Measurements from ENCODE around the gene DMWD. TPM values are rescaled to one million over a fixed set of nuclear protein-coding genes. Genes with fewer than 3 reads are reported as not detected.
A peak's percentile ranks its signal among the peaks of the same experiment; 100 is the strongest.

The DMWD gene
- total and polyA plus RNA-seq, 2 of the 13 experiments (the other 11 are each of a cell fraction or from before 2014, with no cell fraction given): 10.3 to 14.9 TPM

GRCh38 chr19:45786533-45786894 is 6.1 kb downstream of the DMWD start:
- Histone ChIP-seq H3K4me3 (replicated peaks in 1 of 3; ENCODE audit: insufficient read depth in 1 of 3, low read depth in 2 of 3, low read length in 3 of 3) (no peak overlapping the region), H3K36me3 (replicated peaks in 1 of 2; ENCODE audit: control insufficient read depth in 1 of 2, insufficient read depth in 2 of 2, low read length in 2 of 2) (peaks cover 12 to 30% of the 10 kb centered on the region in 2 experiments), H3K4me2 (ENCODE audit: low read depth, low read length) (no peak overlapping the region), H4K20me1 (ENCODE audit: insufficient read depth, low read length) (no peaks in the 10 kb centered on the region; the same call in 1 of the 2 replicates), H3K4me1 (ENCODE audit: insufficient read depth, low read length) (peaks cover 18% of the 10 kb centered on the region), H3K9me3 (ENCODE audit: low read length) (no peaks in the 10 kb centered on the region), H3K79me2 (ENCODE audit: insufficient read depth, low read length) (peaks cover 7% of the 10 kb centered on the region), H3K27ac (ENCODE audit: extremely low read length, insufficient read depth, low read length) (no peak overlapping the region), H3K27me3 (ENCODE audit: control insufficient read depth in 1 of 2, insufficient read depth in 2 of 2, low read length in 2 of 2) (no peaks in the 10 kb centered on the region; a peak in 1 of 5 replicates), H2AFZ (ENCODE audit: low read length) (no peak overlapping the region), H3K9ac (ENCODE audit: insufficient read depth, low read depth, low read length) (no peak overlapping the region)
- in situ Hi-C loops (cut with HindIII; ENCODE audit: extremely low pct_ligation_motif_present, low pct_unique_long_range_greater_than_20kb) (no loop called here), intact Hi-C loops (cut with micrococcal nuclease; ENCODE audit: unreplicated experiment) (no loop called here)
- no TSS peak for BruUV-seq (replicated peaks)
- 100% methylated on average over 4 of the region's 21 CpGs for WGBS (ENCODE audit: low lambda C conversion rate)
- FAIRE-seq (no peak), ATAC-seq (no peak), DNase-seq (ENCODE audit: low spot score) (no peak)
- ChIA-PET CTCF (ENCODE audit: low intra/inter-chr PET ratio, low total read pairs) (no interaction called here), POLR2A (no interaction called here)
- 0 out of 2 replicates have a peak, but pooled peaks have one; percentile 1 for TF ChIP-seq RBFOX2 (IDR thresholded peaks at IDR 0.05; ENCODE audit: low read depth, low read length)
- no peak for TF ChIP-seq RAD21 (CRISPR knock-in tag; IDR thresholded peaks at IDR 0.05)
- TF ChIP-seq ZNF10 (CRISPR knock-in tag; IDR thresholded peaks at IDR 0.05; ENCODE audit: borderline replicate concordance, low read depth): no peak
- no peak for TF ChIP-seq ZNF326 (CRISPR knock-in tag; IDR thresholded peaks at IDR 0.05; ENCODE audit: borderline replicate concordance)
- TF ChIP-seq, protein P1, sequence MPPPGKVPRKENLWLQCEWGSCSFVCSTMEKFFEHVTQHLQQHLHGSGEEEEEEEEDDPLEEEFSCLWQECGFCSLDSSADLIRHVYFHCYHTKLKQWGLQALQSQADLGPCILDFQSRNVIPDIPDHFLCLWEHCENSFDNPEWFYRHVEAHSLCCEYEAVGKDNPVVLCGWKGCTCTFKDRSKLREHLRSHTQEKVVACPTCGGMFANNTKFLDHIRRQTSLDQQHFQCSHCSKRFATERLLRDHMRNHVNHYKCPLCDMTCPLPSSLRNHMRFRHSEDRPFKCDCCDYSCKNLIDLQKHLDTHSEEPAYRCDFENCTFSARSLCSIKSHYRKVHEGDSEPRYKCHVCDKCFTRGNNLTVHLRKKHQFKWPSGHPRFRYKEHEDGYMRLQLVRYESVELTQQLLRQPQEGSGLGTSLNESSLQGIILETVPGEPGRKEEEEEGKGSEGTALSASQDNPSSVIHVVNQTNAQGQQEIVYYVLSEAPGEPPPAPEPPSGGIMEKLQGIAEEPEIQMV (CRISPR knock-in tag; IDR thresholded peaks at IDR 0.05; ENCODE audit: low read depth): no peak

- Histone ChIP-seq H3K36me3 (replicated peaks in 1 of 2; ENCODE audit: control insufficient read depth in 1 of 2, insufficient read depth in 2 of 2, low read length in 2 of 2) (peaks cover 10 to 30% of the 10 kb centered on the region in 2 experiments), H3K4me2 (ENCODE audit: low read depth, low read length) (no peak overlapping the region), H4K20me1 (ENCODE audit: insufficient read depth, low read length) (peaks cover 3% of the 10 kb centered on the region; the same call in 1 of the 2 replicates), H3K27ac (ENCODE audit: extremely low read length, insufficient read depth, low read length) (no peak overlapping the region), H3K79me2 (ENCODE audit: insufficient read depth, low read length) (peaks cover 3% of the 10 kb centered on the region), H2AFZ (ENCODE audit: low read length) (no peak overlapping the region), H3K9me3 (ENCODE audit: low read length) (no peaks in the 10 kb centered on the region), H3K4me1 (ENCODE audit: insufficient read depth, low read length) (peaks cover 18% of the 10 kb centered on the region), H3K4me3 (replicated peaks in 1 of 3; ENCODE audit: insufficient read depth in 1 of 3, low read depth in 2 of 3, low read length in 3 of 3) (no peak overlapping the region), H3K9ac (ENCODE audit: insufficient read depth, low read depth, low read length) (no peak overlapping the region), H3K27me3 (ENCODE audit: control insufficient read depth in 1 of 2, insufficient read depth in 2 of 2, low read length in 2 of 2) (no peaks in the 10 kb centered on the region; a peak in 1 of 5 replicates)
- 94% methylated on average over 37 of the region's 57 CpGs for WGBS (ENCODE audit: low lambda C conversion rate)
- ChIA-PET POLR2A (no interaction called here), CTCF (ENCODE audit: low intra/inter-chr PET ratio, low total read pairs) (no interaction called here)
- no TSS peak for BruUV-seq (replicated peaks)
- FAIRE-seq: no peak
- no peak for DNase-seq (ENCODE audit: low spot score)
- in situ Hi-C loops (cut with HindIII; ENCODE audit: extremely low pct_ligation_motif_present, low pct_unique_long_range_greater_than_20kb): no loop called here
- ATAC-seq: no peak
- intact Hi-C loops (cut with micrococcal nuclease; ENCODE audit: unreplicated experiment): no loop called here
- TF ChIP-seq DR1 (CRISPR knock-in tag; IDR thresholded peaks at IDR 0.05) (no peak), SRSF1 (optimal IDR thresholded peaks at IDR 0.05; ENCODE audit: low read depth, low read length) (no peak), ZNF775 (CRISPR knock-in tag; IDR thresholded peaks at IDR 0.05; ENCODE audit: borderline replicate concordance) (no peak), HNRNPL (IDR thresholded peaks at IDR 0.05; ENCODE audit: low read depth, low read length) (peak; percentile 42; the same call in 1 of the 2 replicates), SKI (IDR thresholded peaks at IDR 0.05; ENCODE audit: partially characterized antibody) (no peak), ZNF543 (CRISPR knock-in tag; IDR thresholded peaks at IDR 0.05) (no peak), NR0B2 (CRISPR knock-in tag; IDR thresholded peaks at IDR 0.05) (no peak), ZC3H13 (CRISPR knock-in tag; IDR thresholded peaks at IDR 0.05) (peak; percentile 60; the same call in 1 of the 2 replicates), MAFF (IDR thresholded peaks at IDR 0.05; ENCODE audit: low read depth, low read length) (no peak), PAX8 (CRISPR knock-in tag; IDR thresholded peaks at IDR 0.05; ENCODE audit: borderline replicate concordance) (no peak)
- TF ChIP-seq, protein P2, sequence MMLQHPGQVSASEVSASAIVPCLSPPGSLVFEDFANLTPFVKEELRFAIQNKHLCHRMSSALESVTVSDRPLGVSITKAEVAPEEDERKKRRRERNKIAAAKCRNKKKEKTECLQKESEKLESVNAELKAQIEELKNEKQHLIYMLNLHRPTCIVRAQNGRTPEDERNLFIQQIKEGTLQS (CRISPR knock-in tag; IDR thresholded peaks at IDR 0.05): no peak
Observed at GRCh38 chr19:45785781-45786532, 6.7 kb downstream of the DMWD start.
